DOHH2 (cell line): ENCODE data around the gene SUN1.
"Not testable (repeated sequence)": the region's sequence is repeated elsewhere in the genome, so short reads cannot be mapped to it uniquely, and the experiment has no call there.

ENCODE experiments used
- H3F3A ChIP-seq: fragments of 200-600 bp; sonication (generic), shearing (Covaris generic); 2 replicates; pipeline ENCODE4 v1.6.0; 2016; ENCODE audit warnings: antibody characterized with exemption, mild to moderate bottlenecking; ENCODE audit not compliant: control insufficient read depth, insufficient read depth
- H3K27ac ChIP-seq: fragments of 200-600 bp; sonication (generic); 2 replicates; pipeline ENCODE4 v1.5.1; 2014; ENCODE audit warnings: low read depth, mild to moderate bottlenecking, low read length, moderate library complexity
- H3K27me3 ChIP-seq: fragments of 200-600 bp; sonication (generic); 2 replicates; pipeline ENCODE4 v1.6.1; 2014; ENCODE audit warnings: mild to moderate bottlenecking, low read length, mixed read lengths; ENCODE audit not compliant: control insufficient read depth
- H3K36me3 ChIP-seq: fragments of 200-600 bp; sonication (generic); 2 replicates; pipeline ENCODE4 v1.6.1; 2014; ENCODE audit warnings: mild to moderate bottlenecking, low read length, moderate library complexity, mixed read lengths; ENCODE audit not compliant: control insufficient read depth
- H3K4me1 ChIP-seq: fragments of 200-600 bp; sonication (generic); 2 replicates; pipeline ENCODE4 v1.6.1; 2014; ENCODE audit warnings: mild to moderate bottlenecking, low read length, mixed read lengths; ENCODE audit not compliant: control insufficient read depth
- H3K4me2 ChIP-seq: fragments of 200-600 bp; sonication (generic); 2 replicates; pipeline ENCODE4 v1.6.0; 2014; ENCODE audit warnings: mild to moderate bottlenecking, low read length, moderate library complexity
- H3K4me3 ChIP-seq: fragments of 200-600 bp; sonication (generic); 2 replicates; pipeline ENCODE4 v1.5.1; 2014; ENCODE audit warnings: mild to moderate bottlenecking, low read length, mixed read lengths
- H3K79me2 ChIP-seq: fragments of 200-600 bp; sonication (generic); 2 replicates; pipeline ENCODE4 v1.6.1; 2014; ENCODE audit warnings: mild to moderate bottlenecking, low read length, mixed read lengths; ENCODE audit not compliant: control insufficient read depth
- H3K9me2 ChIP-seq: fragments of 200-600 bp; sonication (generic); replicated peaks from 2 replicates; pipeline ENCODE4 v1.6.1; 2014; ENCODE audit warnings: mild to moderate bottlenecking, low read length, mixed read lengths; ENCODE audit not compliant: control insufficient read depth
- H3K9me3 ChIP-seq: fragments of 200-600 bp; sonication (generic); 2 replicates; pipeline ENCODE4 v1.6.1; 2014; ENCODE audit warnings: antibody characterized with exemption, low read length, mixed read lengths; ENCODE audit not compliant: control insufficient read depth, insufficient read depth
- H4K20me1 ChIP-seq: fragments of 200-600 bp; sonication (generic); 2 replicates; pipeline ENCODE4 v1.6.0; 2014; ENCODE audit warnings: low read depth, mild to moderate bottlenecking, antibody characterized with exemption, low read length, moderate library complexity; ENCODE audit not compliant: control insufficient read depth, insufficient read depth
- EZH2phosphoT487 ChIP-seq: fragments of 200-600 bp; sonication (generic); IDR thresholded peaks from 2 replicates; pipeline ENCODE4 v1.6.1; 2017; ENCODE audit warnings: borderline replicate concordance, mild to moderate bottlenecking, antibody characterized with exemption, low read length, moderate library complexity, mixed read lengths
- TF ChIP-seq, protein P1 (sequence below): fragments of 200-600 bp; sonication (generic); IDR thresholded peaks from one replicate; pipeline ENCODE4 v1.5.1; 2014; ENCODE audit warnings: antibody characterized with exemption, mild to moderate bottlenecking, low read depth, low read length; ENCODE audit not compliant: poor library complexity, severe bottlenecking

SUN1 gene

DNA sequence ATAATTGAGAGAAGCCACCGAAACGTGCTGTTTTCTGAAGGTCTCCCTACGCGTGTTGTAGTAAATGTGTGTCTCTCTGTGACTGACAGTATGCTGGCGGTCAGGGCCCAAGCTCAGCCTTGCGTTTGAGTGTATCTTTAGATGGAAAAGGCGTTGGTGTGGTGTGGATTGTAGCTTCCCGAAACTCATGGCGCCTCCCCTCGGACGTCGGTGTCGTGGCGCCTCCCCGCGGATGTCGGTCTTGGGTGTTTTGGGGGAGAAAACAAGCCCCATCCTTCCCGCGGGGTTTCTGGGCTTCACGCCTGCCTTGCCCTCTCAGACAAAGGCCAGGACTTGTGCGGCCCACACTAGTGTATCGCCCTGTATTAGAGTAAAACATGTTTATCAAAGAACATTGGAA, 12.8 kb downstream of the SUN1 start:
- H3K9me3 ChIP-seq = no peaks in the 10 kb centered on the region
- H3K36me3 ChIP-seq = peaks cover 67% of the 10 kb centered on the region
- no peak overlapping the region for H3K4me2 ChIP-seq
- no peaks in the 10 kb centered on the region; the same call in 1 of the 2 replicates for H4K20me1 ChIP-seq
- no peaks in the 10 kb centered on the region for H3K27me3 ChIP-seq
- H3K27ac ChIP-seq = no peak overlapping the region
- H3K4me1 ChIP-seq = no peaks in the 10 kb centered on the region
- no peak overlapping the region for H3K4me3 ChIP-seq
- H3K79me2 ChIP-seq = peaks cover 3% of the 10 kb centered on the region
- no peak for TF ChIP-seq EZH2phosphoT487
- TF ChIP-seq, protein P1, sequence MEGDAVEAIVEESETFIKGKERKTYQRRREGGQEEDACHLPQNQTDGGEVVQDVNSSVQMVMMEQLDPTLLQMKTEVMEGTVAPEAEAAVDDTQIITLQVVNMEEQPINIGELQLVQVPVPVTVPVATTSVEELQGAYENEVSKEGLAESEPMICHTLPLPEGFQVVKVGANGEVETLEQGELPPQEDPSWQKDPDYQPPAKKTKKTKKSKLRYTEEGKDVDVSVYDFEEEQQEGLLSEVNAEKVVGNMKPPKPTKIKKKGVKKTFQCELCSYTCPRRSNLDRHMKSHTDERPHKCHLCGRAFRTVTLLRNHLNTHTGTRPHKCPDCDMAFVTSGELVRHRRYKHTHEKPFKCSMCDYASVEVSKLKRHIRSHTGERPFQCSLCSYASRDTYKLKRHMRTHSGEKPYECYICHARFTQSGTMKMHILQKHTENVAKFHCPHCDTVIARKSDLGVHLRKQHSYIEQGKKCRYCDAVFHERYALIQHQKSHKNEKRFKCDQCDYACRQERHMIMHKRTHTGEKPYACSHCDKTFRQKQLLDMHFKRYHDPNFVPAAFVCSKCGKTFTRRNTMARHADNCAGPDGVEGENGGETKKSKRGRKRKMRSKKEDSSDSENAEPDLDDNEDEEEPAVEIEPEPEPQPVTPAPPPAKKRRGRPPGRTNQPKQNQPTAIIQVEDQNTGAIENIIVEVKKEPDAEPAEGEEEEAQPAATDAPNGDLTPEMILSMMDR = no peak
- H3F3A ChIP-seq = 0 out of 2 replicates have a peak, but pooled peaks cover 2% of the 10 kb centered on the region
- no peaks in the 10 kb centered on the region for H3K9me2 ChIP-seq

DNA sequence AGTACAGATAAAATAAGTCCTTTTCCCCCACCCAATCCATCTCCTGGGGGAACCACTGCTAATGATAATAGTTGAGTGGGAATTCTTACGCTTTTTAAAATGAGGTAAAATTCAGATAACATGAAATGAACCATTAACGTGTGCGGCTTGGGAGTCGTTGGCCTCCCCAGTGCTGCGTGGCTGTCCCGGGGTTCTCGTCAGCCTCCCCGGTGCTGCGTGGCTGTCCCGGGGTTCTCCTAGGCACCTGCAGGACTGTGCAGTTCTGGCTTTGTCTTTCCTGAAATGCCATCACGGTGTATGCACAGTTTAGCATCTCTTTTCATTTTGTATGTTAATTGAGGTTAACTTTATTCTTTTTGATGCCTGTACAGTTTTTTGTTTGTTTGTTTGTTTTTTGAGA, 13.5 kb downstream of the SUN1 start:
- Histone ChIP-seq H3K27me3 (no peaks in the 10 kb centered on the region), H3F3A (0 out of 2 replicates have a peak, but pooled peaks cover 2% of the 10 kb centered on the region), H3K27ac (no peak overlapping the region), H3K79me2 (peaks cover 3% of the 10 kb centered on the region), H3K4me2 (no peak overlapping the region), H3K36me3 (peaks cover 64% of the 10 kb centered on the region), H3K9me3 (no peaks in the 10 kb centered on the region), H3K4me3 (no peak overlapping the region), H4K20me1 (no peaks in the 10 kb centered on the region; the same call in 1 of the 2 replicates), H3K4me1 (no peaks in the 10 kb centered on the region), H3K9me2 (no peaks in the 10 kb centered on the region)
- TF ChIP-seq EZH2phosphoT487 = no peak
- TF ChIP-seq, protein P1 = no peak

DNA sequence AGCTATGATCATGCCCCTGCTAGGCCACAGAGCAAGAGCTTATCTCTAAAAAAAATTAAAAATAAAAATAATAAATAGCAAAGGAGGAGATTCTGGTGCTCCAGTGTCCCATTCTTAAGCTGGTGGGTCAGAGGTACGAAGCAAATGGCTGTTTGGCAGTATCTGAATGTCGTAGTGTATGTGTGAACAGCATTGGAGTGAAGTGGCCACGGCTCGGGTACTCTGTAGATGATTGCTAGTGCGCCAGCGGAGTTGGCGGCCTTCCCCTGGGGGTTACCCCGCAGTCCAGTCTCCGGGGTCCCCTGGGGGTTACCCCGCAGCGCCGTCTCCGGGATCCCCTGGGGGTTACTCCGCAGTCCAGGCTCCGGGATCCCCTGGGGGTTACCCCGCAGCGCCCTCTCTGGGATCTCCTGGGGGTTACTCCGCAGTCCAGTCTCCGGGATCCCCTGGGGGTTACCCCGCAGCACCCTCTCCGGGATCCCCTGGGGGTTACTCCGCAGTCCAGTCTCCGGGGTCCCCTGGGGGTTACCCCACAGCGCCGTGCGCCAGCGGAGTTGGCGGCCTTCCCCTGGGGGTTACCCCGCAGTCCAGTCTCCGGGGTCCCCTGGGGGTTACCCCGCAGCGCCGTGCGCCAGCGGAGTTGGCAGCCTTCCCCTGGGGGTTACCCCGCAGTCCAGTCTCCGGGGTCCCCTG, 14.8 kb downstream of the SUN1 start:
- not testable (repeated sequence) for H3K4me1 ChIP-seq, H3K4me3 ChIP-seq, H3K9me2 ChIP-seq, H3K27me3 ChIP-seq, H3K27ac ChIP-seq, H3K4me2 ChIP-seq, H3K79me2 ChIP-seq, H4K20me1 ChIP-seq, H3K9me3 ChIP-seq, H3F3A ChIP-seq
- H3K36me3 ChIP-seq = peaks cover 72% of the 10 kb centered on the region

DNA sequence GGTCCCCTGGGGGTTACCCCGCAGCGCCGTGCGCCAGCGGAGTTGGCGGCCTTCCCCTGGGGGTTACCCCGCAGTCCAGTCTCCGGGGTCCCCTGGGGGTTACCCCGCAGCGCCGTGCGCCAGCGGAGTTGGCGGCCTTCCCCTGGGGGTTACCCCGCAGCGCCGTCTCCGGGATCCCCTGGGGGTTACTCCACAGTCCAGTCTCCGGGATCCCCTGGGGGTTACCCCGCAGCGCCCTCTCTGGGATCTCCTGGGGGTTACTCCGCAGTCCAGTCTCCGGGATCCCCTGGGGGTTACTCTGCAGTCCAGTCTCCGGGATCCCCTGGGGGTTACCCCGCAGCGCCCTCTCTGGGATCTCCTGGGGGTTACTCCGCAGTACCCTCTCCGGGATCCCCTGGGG, 15.5 kb downstream of the SUN1 start:
- peaks cover 72% of the 10 kb centered on the region for H3K36me3 ChIP-seq

More for the DNA sequence above, 15.5 kb downstream of the SUN1 start:
- not testable (repeated sequence) for H3F3A ChIP-seq, H3K4me1 ChIP-seq, H3K27me3 ChIP-seq, H3K4me3 ChIP-seq, H3K4me2 ChIP-seq, H3K9me3 ChIP-seq, H3K9me2 ChIP-seq, H4K20me1 ChIP-seq, H3K27ac ChIP-seq, H3K79me2 ChIP-seq
